AG09309 (cell line): ENCODE data around the gene CPD.

Source experiments
- DNase-seq: peaks from one replicate; pipeline ENCODE4 v3.0.0-alpha.2; 2010; ENCODE audit warnings: low read depth
- H3K4me3 ChIP-seq: 2 replicates; pipeline ENCODE4 v1.5.1; 2011; ENCODE audit warnings: mild to moderate bottlenecking, low read depth, low read length, moderate library complexity; ENCODE audit not compliant: control insufficient read depth
- CTCF ChIP-seq: IDR thresholded peaks from 2 replicates; pipeline ENCODE4 v1.5.1; 2011; ENCODE audit warnings: mild to moderate bottlenecking, low read depth, low read length, inconsistent platforms; ENCODE audit not compliant: insufficient read depth, control insufficient read depth; ENCODE audit errors: missing control alignments

The CPD gene

GRCh38 chr17:30514895-30515596, 136.3 kb downstream of the CPD start:
- TF ChIP-seq CTCF: no peak
- no peak for DNase-seq
- no peak overlapping the region for H3K4me3 ChIP-seq

- no peak for DNase-seq
- TF ChIP-seq CTCF: no peak
- no peak overlapping the region for H3K4me3 ChIP-seq
Measured at GRCh38 chr17:30517786-30518185, 139.1 kb downstream of the CPD start.

DNA sequence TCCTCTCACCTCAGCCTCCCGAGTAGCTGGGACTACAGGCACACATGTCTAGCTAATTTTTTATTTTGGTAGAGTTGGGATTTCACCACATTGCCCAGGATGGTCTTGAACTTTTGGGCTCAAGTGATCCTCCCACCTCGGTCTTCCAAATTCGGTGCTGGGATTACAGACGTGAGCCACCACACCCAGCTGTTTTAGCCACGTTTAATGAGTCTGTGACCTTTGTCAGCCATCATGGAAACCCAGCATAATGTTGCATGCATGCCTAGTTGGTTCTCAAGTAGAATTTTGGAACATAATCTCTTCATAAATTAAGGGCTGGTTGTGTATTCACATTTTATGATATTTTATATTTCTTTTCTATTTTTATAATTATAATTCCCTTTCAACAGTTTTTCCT, 140.4 kb downstream of the CPD start:
- H3K4me3 ChIP-seq: no peak overlapping the region
- no peak for TF ChIP-seq CTCF
- no peak for DNase-seq
